ENCODE measurements around the gene DENND1A.

DNA sequence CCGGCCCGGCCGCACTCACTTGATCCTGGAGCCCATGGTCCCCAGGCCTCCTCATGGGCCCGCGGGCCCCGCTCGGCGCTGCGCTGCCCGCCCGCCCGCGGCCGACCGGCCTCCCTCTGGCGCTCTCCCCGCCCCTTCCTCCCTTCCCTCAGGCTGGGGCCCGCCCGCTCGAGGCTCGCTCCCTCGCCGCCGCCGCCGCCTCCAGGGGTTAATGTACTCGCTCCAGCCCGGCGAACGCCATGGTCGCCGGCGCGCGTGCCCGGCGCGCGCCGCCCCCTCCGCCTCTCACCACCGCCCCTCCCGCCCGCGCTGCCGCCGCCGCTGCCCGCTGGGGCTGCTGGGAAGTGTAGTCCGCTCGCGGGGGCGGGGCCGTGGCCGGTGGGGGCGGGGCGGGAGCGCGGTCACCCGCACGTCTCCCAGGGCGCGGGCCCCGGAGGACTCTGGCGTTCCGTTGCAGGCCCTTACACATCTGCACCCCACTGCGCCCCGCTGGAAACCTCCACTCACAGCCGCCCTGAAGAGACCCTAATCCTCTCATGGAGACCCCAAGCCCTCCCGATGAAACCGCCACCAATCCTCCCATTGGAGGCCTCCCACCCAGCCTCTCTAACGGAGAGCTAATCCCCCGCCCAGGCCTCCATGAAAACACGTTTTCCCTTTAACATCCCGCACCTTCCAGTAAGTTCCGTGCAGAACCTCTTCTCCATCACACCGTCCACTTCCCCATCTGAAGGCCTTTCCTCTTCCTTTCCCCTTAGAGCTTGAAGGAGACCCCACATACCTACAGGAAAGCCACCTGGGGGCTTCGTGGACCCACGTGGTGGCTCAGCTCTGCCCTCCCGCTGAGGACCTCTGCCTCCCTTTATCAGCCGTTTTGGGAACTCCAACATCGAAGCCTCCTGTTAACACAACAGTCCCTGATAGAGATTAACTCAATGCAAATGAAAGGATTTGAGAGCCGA is at the start of gene DENND1A:
- TF ChIP-seq, protein P1, sequence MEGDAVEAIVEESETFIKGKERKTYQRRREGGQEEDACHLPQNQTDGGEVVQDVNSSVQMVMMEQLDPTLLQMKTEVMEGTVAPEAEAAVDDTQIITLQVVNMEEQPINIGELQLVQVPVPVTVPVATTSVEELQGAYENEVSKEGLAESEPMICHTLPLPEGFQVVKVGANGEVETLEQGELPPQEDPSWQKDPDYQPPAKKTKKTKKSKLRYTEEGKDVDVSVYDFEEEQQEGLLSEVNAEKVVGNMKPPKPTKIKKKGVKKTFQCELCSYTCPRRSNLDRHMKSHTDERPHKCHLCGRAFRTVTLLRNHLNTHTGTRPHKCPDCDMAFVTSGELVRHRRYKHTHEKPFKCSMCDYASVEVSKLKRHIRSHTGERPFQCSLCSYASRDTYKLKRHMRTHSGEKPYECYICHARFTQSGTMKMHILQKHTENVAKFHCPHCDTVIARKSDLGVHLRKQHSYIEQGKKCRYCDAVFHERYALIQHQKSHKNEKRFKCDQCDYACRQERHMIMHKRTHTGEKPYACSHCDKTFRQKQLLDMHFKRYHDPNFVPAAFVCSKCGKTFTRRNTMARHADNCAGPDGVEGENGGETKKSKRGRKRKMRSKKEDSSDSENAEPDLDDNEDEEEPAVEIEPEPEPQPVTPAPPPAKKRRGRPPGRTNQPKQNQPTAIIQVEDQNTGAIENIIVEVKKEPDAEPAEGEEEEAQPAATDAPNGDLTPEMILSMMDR (IDR thresholded peaks at IDR 0.05), result no peak
- TF ChIP-seq POLR2A (IDR thresholded peaks at IDR 0.05), result peak; percentile 85

Measured in right lobe of liver (tissue), 4 donors.